K562 (cell line): ENCODE data around the gene RGMB. TPM values are rescaled to one million over a fixed set of nuclear protein-coding genes. Genes with fewer than 3 reads are reported as not detected.
A peak's percentile ranks its signal among the peaks of the same experiment; 100 is the strongest.
"Not testable (repeated sequence)": the region's sequence is repeated elsewhere in the genome, so short reads cannot be mapped to it uniquely, and the experiment has no call there.

Experiments used
- ATAC-seq: fragments of 200-7000 bp; cut with Tn5 transposase; 3 replicates; pipeline ENCODE4 v1.9.1; 2020; ENCODE audit warnings: moderate library complexity
- BruUV-seq: library from RNA; stranded (reverse); fragments of 400-500 nt; replicated peaks from 2 replicates; lab custom pipeline; 2021; lab: Mats Ljungman, UMichigan
- CTCF ChIA-PET: fragments of 300-600 bp; formaldehyde crosslinking; extraction: SDS; loops from one replicate; lab custom pipeline; 2021; ENCODE audit warnings: low intra/inter-chr PET ratio; lab: Yijun Ruan, JAX
- POLR2A ChIA-PET: fragments of 300-600, 350-650 bp; sonication (Branson Sonifier 250); formaldehyde crosslinking; extraction: SDS; loops from one replicate; lab custom pipeline; 2021; ENCODE audit warnings: antibody characterized with exemption, inconsistent platforms; lab: Yijun Ruan, JAX
- DNase-seq, 4 experiments: peaks; one replicate each; pipeline versions ENCODE4 v3.0.0 to v3.0.0-alpha.2; 2011 to 2018; ENCODE audit warnings: low spot score in 3 of 4, mixed read lengths in 3 of 4; ENCODE audit errors: extremely low read depth in 1 of 4
- FAIRE-seq: peaks from 2 replicates; lab custom pipeline; 2011; peaks lifted over from hg19 to GRCh38; lab: Jason Lieb, UNC
- H2AFZ ChIP-seq: 2 replicates; pipeline ENCODE4 v1.6.0; 2011; ENCODE audit warnings: low read depth, low read length, control low read depth, inconsistent platforms
- H3K27ac ChIP-seq: fragments of 200-600 bp; 3 replicates; pipeline ENCODE4 v1.8.0; 2011; ENCODE audit warnings: low read depth, mild to moderate bottlenecking, control low read depth, inconsistent platforms, low read length, moderate library complexity, mixed read lengths; ENCODE audit errors: extremely low read depth
- H3K27me3 ChIP-seq, 2 experiments: fragments of 300-600 bp in 1 of 2; 2 replicates in 1 of 2; 3 replicates in 1 of 2; pipeline versions ENCODE4 v1.6.0 to v1.8.0; 2011; ENCODE audit warnings: inconsistent platforms in 2 of 2, low read length in 2 of 2, mild to moderate bottlenecking in 1 of 2, mixed read lengths in 1 of 2, moderate library complexity in 1 of 2; ENCODE audit not compliant: control insufficient read depth in 2 of 2, insufficient read depth in 2 of 2
- H3K36me3 ChIP-seq: fragments of 300-600 bp; 3 replicates; pipeline ENCODE4 v1.8.0; 2011; ENCODE audit warnings: mild to moderate bottlenecking, low read length, inconsistent platforms; ENCODE audit not compliant: control insufficient read depth, insufficient read depth
- H3K4me1 ChIP-seq, 2 experiments: fragments of 200-600 bp in 1 of 2; replicated peaks in 1 of 2; 2 replicates in 1 of 2; 3 replicates in 1 of 2; pipeline versions ENCODE4 v1.5.1 to v1.8.0; 2011; ENCODE audit warnings: inconsistent platforms in 2 of 2, low read length in 2 of 2, mild to moderate bottlenecking in 1 of 2, mixed read lengths in 1 of 2, moderate library complexity in 1 of 2; ENCODE audit not compliant: control insufficient read depth in 2 of 2, insufficient read depth in 2 of 2
- H3K4me2 ChIP-seq: 2 replicates; pipeline ENCODE4 v1.6.1; 2011; ENCODE audit warnings: low read length, control low read depth, inconsistent platforms, mixed read lengths; ENCODE audit not compliant: insufficient read depth
- H3K4me3 ChIP-seq: fragments of 200-600 bp; sonication (generic), shearing (Covaris generic); 2 replicates; pipeline ENCODE4 v1.5.1; 2016; ENCODE audit warnings: control low read depth, inconsistent platforms
- H3K79me2 ChIP-seq: fragments of 200-600 bp; 3 replicates; pipeline ENCODE4 v1.8.0; 2011; ENCODE audit warnings: low read length, inconsistent platforms; ENCODE audit not compliant: control insufficient read depth, insufficient read depth
- H3K9ac ChIP-seq, 2 experiments: 2 replicates each; pipeline versions ENCODE4 v1.6.0 to v1.6.1; 2011; ENCODE audit warnings: low read depth in 2 of 2, low read length in 2 of 2, control low read depth in 1 of 2, inconsistent platforms in 1 of 2, mild to moderate bottlenecking in 1 of 2, mixed read lengths in 1 of 2; ENCODE audit not compliant: insufficient read depth in 1 of 2
- H3K9me1 ChIP-seq: one replicate; pipeline ENCODE4 v1.6.0; 2011; ENCODE audit warnings: inconsistent platforms, mild to moderate bottlenecking, low read length, moderate library complexity; ENCODE audit not compliant: control insufficient read depth, insufficient read depth
- H3K9me3 ChIP-seq: replicated peaks from 2 replicates; pipeline ENCODE4 v1.5.1; 2011; ENCODE audit warnings: low read depth, low read length, inconsistent platforms; ENCODE audit not compliant: control insufficient read depth, insufficient read depth
- H4K20me1 ChIP-seq: replicated peaks from 2 replicates; pipeline ENCODE4 v1.6.1; 2011; ENCODE audit warnings: low read length, inconsistent platforms, mixed read lengths; ENCODE audit not compliant: control insufficient read depth, insufficient read depth
- NONO ChIP-seq, 2 experiments: fragments of 200-400 bp in 1 of 2; fragments of 450-650 bp in 1 of 2; formaldehyde crosslinking in 1 of 2; IDR thresholded peaks; 2 replicates each; pipeline ENCODE4 v1.6.1; 2017; ENCODE audit warnings: low read depth in 2 of 2, mild to moderate bottlenecking in 2 of 2, moderate library complexity in 2 of 2, low read length in 1 of 2
- POLR2H ChIP-seq: IDR thresholded peaks from 2 replicates; pipeline ENCODE4 v1.6.1; 2016; ENCODE audit warnings: missing genetic modification characterization, low read depth, mild to moderate bottlenecking, control low read depth, missing compliant biosample characterization, moderate library complexity
- STAG1 ChIP-seq: sonication (generic); formaldehyde crosslinking; IDR thresholded peaks from 2 replicates; pipeline ENCODE4 v1.5.0; 2020; ENCODE audit warnings: missing genetic modification reagents, borderline replicate concordance
- ZNF146 ChIP-seq: IDR thresholded peaks from one replicate; pipeline ENCODE4 v1.6.1; 2018; ENCODE audit warnings: missing compliant biosample characterization; ENCODE audit not compliant: unreplicated experiment
- WGBS: fragments of 100-300 bp; shearing (Covaris generic); methylation state at CpG from one replicate; pipeline ENCODE4 v1.1.6; 2016; ENCODE audit warnings: low coverage, mixed read lengths; ENCODE audit not compliant: insufficient coverage; ENCODE audit errors: missing lambda C conversion rate; 5-methylcytosine and 5-hydroxymethylcytosine counted together
- in situ Hi-C: fragments of 300-500 bp; cut with MboI; formaldehyde crosslinking; loops from 4 replicates; pipeline ENCODE4 v1.15.0; 2018; ENCODE audit warnings: inconsistent platforms, mixed read lengths
- intact Hi-C: fragments of 100-400 bp; cut with micrococcal nuclease; formaldehyde crosslinking; loops from 2 replicates; pipeline ENCODE4 v1.14.2; 2022
- polyA plus RNA-seq, 8 experiments: library from polyadenylated mRNA; depleted of rRNA in 4 of 8; stranded (reverse) in 5 of 8; unstranded in 3 of 8; fragments of >200 nt; fragmentation: Nextera tagmentation in 2 of 8; fragmentation: Illumina TruSeq in 1 of 8; extraction: Ambion mirVana in 2 of 8; extraction: Trizol in 1 of 8; gene quantifications; 2 replicates each; pipeline versions ENCODE4 v1.2.1 to v1.2.3, GENCODE V29; 2011 to 2014; ENCODE audit warnings: inconsistent platforms in 1 of 8, missing spikeins in 1 of 8
- total RNA-seq, 7 experiments: library from RNA; depleted of rRNA in 6 of 7; stranded (reverse); fragments of >200 nt in 6 of 7; fragmentation: Illumina TruSeq in 2 of 7; extraction: Trizol in 2 of 7; gene quantifications; 2 replicates each; pipeline versions ENCODE4 v1.2.1 to v1.2.3, GENCODE V29; 2011 to 2021; ENCODE audit warnings: low replicate concordance in 1 of 7

Gene RGMB
- total and polyA plus RNA-seq, 9 of the 15 experiments (the other 6 are each of a cell fraction or from before 2014, with no cell fraction given): 0.03 to 0.38 TPM; not detected in 7

DNA sequence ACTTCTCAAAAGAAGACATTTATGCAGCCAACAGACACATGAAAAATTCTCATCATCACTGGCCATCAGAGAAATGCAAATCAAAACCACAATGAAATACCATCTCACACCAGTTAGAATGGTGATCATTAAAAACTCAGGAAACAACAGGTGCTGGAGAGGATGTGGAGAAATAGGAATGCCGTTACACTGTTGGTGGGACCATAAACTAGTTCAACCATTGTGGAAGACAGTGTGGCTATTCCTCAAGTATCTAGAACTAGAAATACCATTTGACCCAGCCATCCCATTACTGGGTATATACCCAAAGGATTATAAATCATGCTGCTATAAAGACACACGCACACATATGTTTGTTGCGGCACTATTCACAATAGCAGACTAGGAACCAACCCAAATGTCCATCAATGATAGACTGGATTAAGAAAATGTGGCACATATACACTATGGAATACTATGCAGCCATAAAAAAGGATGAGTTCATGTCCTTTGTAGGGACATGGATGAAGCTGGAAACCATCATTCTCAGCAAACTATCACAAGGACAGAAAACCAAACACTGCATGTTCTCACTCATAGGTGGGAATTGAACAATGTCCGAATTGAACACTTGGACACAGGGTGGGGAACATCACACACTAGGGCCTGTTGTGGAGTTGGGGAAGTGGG is 34.8 kb upstream of the RGMB start:
- H4K20me1 ChIP-seq, ATAC-seq, BruUV-seq, DNase-seq, H3K9me3 ChIP-seq, H3K4me3 ChIP-seq, H3K27ac ChIP-seq, intact Hi-C loops, H3K4me2 ChIP-seq, CTCF ChIA-PET, in situ Hi-C loops, H3K4me1 ChIP-seq, H3K36me3 ChIP-seq, H3K27me3 ChIP-seq, H3K9ac ChIP-seq, H2AFZ ChIP-seq, H3K9me1 ChIP-seq, H3K79me2 ChIP-seq, FAIRE-seq, POLR2A ChIA-PET: not testable (repeated sequence)
- peak; percentile 13 for TF ChIP-seq ZNF146 (CRISPR knock-in tag)
- 0% methylated on average over 3 of the region's 4 CpGs for WGBS

DNA sequence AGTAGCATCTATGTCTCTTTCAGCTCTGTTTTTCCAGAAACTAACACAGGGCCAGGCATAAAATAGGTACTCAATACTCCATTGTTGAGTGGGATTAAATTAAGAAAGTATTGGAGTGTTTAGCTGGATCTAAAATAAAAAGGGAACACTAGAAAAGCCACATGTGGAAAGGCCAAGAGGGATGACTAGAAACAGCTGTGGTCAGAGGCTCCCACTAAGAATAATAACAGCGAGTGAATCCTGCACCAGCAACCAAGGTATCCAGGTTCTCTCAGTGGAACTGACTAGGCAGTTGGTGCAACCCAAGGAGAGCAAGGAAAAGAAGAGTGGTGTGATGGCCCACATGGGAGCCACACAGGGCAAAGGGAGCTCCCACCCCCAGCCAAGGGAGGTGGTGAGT is 31.5 kb upstream of the RGMB start:
- Histone ChIP-seq H4K20me1 (no peaks in the 10 kb centered on the region), H3K27ac (no peak overlapping the region), H3K27me3 (no peaks in the 10 kb centered on the region), H3K79me2 (no peaks in the 10 kb centered on the region), H3K9ac (no peak overlapping the region), H3K4me1 (no peaks in the 10 kb centered on the region), H3K9me3 (no peaks in the 10 kb centered on the region), H3K4me3 (no peak overlapping the region), H3K36me3 (no peaks in the 10 kb centered on the region), H3K4me2 (no peak overlapping the region), H3K9me1 (no peaks in the 10 kb centered on the region), H2AFZ (no peak overlapping the region)
- in situ Hi-C loops: no loop called here
- intact Hi-C loops: no loop called here
- BruUV-seq: no TSS peak
- no peak for ATAC-seq
- ChIA-PET CTCF (no interaction called here), POLR2A (interaction anchor here (0.6 kb wide), 2 partner anchors 18 to 357 kb away, joined by 3 read pairs; no protein-coding TSS in a partner anchor)
- no peak for FAIRE-seq
- TF ChIP-seq POLR2H (tag) (no peak), NONO (IDR thresholded peaks at IDR 0.05; ENCODE audit: low read depth in 2 of 2, low read length in 1 of 2) (no peak), STAG1 (CRISPR knock-in tag) (no peak)
- no peak for DNase-seq
- WGBS: 0% methylated on average over 1 of the region's 1 CpG
